Body of pancreas (tissue), 4 donors: Measurements from ENCODE around the gene TMPRSS2. TPM values are rescaled to one million over a fixed set of nuclear protein-coding genes. Genes with fewer than 3 reads are reported as not detected.

Experiments
- ATAC-seq: fragments of 150-250 bp; one replicate; pipeline ENCODE4 v1.9.1; 2016
- DNase-seq, 4 donors: peaks; one replicate each; pipeline ENCODE4 v3.0.0-alpha.2; 2019
- H3K27ac ChIP-seq, 4 donors: fragments of 200-600 bp; sonication (generic); 1 replicate in 3 of 4; 2 replicates in 1 of 4; pipeline versions ENCODE4 v1.5.1 to v1.6.1; 2016 to 2019; ENCODE audit warnings: mild to moderate bottlenecking in 1 of 4, mixed read lengths in 1 of 4, moderate library complexity in 1 of 4
- H3K27me3 ChIP-seq, 2 donors: fragments of 200-600 bp; sonication (generic); one replicate each; pipeline ENCODE4 v1.6.0; 2016; ENCODE audit warnings: mild to moderate bottlenecking in 1 of 2
- H3K36me3 ChIP-seq, 2 donors: fragments of 200-600 bp; sonication (generic); replicated peaks in 1 of 2; 2 replicates each; pipeline ENCODE4 v1.5.1; 2016; ENCODE audit warnings: low read depth in 2 of 2; ENCODE audit not compliant: insufficient read depth in 1 of 2
- H3K4me1 ChIP-seq: fragments of 200-600 bp; sonication (generic); one replicate; pipeline ENCODE4 v1.6.0; 2016
- H3K4me3 ChIP-seq, 2 donors: fragments of 200-600 bp; sonication (generic); 1 replicate in 1 of 2; 2 replicates in 1 of 2; pipeline ENCODE4 v1.5.1; 2016 to 2019
- H3K9me3 ChIP-seq, 3 donors: fragments of 200-600 bp; sonication (generic); 1 replicate in 2 of 3; 2 replicates in 1 of 3; pipeline ENCODE4 v1.5.1; 2016
- CTCF ChIP-seq, 7 experiments: fragments of 450-650 bp in 4 of 7; fragments of 200-600 bp in 3 of 7; sonication (generic) in 3 of 7; IDR thresholded peaks; one replicate each; pipeline ENCODE4 v1.5.1; 2016 to 2019; ENCODE audit warnings: antibody characterized with exemption in 7 of 7
- POLR2A ChIP-seq, 3 donors: fragments of 450-650 bp; IDR thresholded peaks; one replicate each; pipeline ENCODE4 v1.6.1; 2016; ENCODE audit warnings: antibody characterized with exemption in 3 of 3, mild to moderate bottlenecking in 2 of 3
- WGBS, 2 donors: methylation state at CpG; one replicate each; pipeline ENCODE4 v1.1.5; 2017; 5-methylcytosine and 5-hydroxymethylcytosine counted together
- intact Hi-C: fragments of 100-400 bp; cut with DNase I; formaldehyde crosslinking; loops from one replicate; pipeline ENCODE4 v1.15.1; 2023
- total RNA-seq, 2 donors: library from RNA; depleted of rRNA; stranded (reverse); fragments of >200 nt; gene quantifications; one replicate each; pipeline ENCODE4 v1.1.0, GENCODE V29; 2016

Gene TMPRSS2
- total RNA-seq, 2 donors from 2014 or later = 45.7 to 60.3 TPM

DNA sequence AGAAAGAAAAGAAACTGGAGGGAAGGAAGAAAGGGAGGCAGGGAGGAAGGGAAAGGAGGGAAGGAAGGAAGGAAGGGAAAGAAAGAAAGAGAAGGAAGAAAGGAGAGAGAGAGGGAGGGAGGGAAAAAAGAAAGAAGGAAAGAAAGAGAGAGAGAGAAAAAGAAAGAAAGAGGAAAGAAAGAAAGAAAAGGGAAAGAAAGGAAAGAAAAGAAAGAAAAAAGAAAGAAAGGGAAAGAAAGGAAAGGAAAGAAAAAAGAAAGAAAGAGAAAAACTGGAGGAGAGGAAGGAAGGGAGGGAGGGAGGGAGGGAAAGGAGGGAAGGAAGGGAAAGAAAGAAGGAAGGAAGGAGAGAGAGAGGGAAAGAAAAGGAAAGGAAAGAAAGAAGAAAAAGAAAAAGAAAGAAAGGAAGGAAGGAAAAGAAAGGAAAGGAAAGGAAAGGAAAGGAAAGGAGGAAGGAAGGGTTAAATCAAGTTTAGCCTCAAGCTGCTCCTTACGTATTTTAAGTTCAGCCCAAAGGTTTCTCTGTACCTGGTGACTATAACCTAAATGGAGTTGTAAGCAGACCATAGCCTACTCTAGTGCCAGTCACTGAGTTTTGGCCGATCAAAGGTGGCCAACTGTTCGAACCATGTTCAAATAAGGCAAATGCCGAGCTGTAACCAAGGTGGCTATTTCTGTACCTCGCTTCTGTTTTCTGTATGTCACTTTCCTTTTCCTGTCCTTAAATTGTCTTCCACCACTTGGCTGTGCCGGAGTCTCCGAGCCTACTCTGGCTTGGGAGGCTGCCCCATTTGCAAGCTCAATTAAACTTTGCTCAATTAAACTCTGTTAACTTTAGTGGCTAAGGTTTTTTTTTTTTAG, 37.8 kb upstream of the TMPRSS2 start:
- ATAC-seq (no peak), DNase-seq (no peak)
- no peaks in the 10 kb centered on the region for H3K4me1 ChIP-seq
- intact Hi-C loops = no loop called here
- H3K36me3 ChIP-seq = no peaks in the 10 kb centered on the region
- no peak overlapping the region for H3K27ac ChIP-seq
- no peaks in the 10 kb centered on the region for H3K9me3 ChIP-seq
- TF ChIP-seq POLR2A (IDR thresholded peaks at IDR 0.05) = no peak
- H3K4me3 ChIP-seq = no peak overlapping the region
- H3K27me3 ChIP-seq = no peaks in the 10 kb centered on the region
- WGBS, 2 donors = 84 to 91% methylated on average over 7 of the region's 7 CpGs

GRCh38 chr21:41542727-41543126, 34.8 kb upstream of the TMPRSS2 start:
- Histone ChIP-seq H3K27me3 (no peaks in the 10 kb centered on the region), H3K4me3 (no peak overlapping the region), H3K4me1 (no peaks in the 10 kb centered on the region), H3K9me3 (no peaks in the 10 kb centered on the region), H3K27ac (no peak overlapping the region), H3K36me3 (no peaks in the 10 kb centered on the region)
- DNase-seq (no peak), ATAC-seq (no peak)
- 91 to 97% methylated on average over 9 of the region's 9 CpGs for WGBS, 2 donors
- TF ChIP-seq POLR2A (IDR thresholded peaks at IDR 0.05) (no peak), CTCF (IDR thresholded peaks at IDR 0.05) (no peak)
- intact Hi-C loops = no loop called here

DNA sequence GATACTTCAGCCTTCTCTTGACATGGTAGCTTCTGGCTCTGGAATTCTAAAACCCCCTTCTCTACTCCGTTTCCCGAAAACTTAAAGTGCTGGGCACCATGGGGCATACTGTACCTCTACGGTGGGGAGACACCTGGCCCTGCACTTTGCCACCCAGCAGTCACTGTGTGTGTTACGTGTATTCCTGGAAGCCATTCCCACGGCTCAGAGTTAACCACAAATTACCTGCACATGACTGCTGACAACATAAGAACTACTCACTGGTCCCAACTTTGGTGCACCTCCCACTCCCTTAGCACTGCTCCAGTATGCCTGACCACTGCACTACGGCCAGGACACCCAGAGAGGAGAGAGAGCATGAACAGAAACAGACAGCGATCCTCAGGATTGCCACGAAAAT, 29.4 kb upstream of the TMPRSS2 start:
- Histone ChIP-seq H3K27me3 (no peaks in the 10 kb centered on the region), H3K27ac (no peak overlapping the region), H3K4me3 (no peak overlapping the region), H3K36me3 (no peaks in the 10 kb centered on the region), H3K9me3 (no peaks in the 10 kb centered on the region), H3K4me1 (peaks cover 10% of the 10 kb centered on the region)
- no peak for ATAC-seq
- 94 to 100% methylated on average over 5 to 8 of the region's 8 CpGs for WGBS, 2 donors
- DNase-seq = no peak
- intact Hi-C loops = no loop called here
- TF ChIP-seq CTCF (IDR thresholded peaks at IDR 0.05) (no peak), POLR2A (IDR thresholded peaks at IDR 0.05) (no peak)

DNA sequence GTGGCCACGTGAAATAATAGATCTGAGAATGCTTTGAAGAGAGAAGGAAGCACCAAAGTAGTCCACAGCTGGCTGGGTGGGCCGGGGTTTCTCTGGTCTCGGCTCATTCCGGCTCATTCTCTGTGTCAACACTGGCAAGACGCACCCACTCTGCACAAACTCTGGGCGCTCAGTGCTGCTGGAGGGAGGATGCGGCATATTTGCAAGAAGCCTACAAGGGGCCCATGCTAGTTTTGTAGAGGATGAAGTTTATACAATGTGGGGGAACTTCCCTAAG, 28.8 kb upstream of the TMPRSS2 start:
- WGBS, 2 donors = 68 to 80% methylated on average over 7 of the region's 7 CpGs
- TF ChIP-seq POLR2A (IDR thresholded peaks at IDR 0.05) (no peak), CTCF (IDR thresholded peaks at IDR 0.05) (no peak)
- no peak for ATAC-seq
- no peaks in the 10 kb centered on the region for H3K27me3 ChIP-seq
- intact Hi-C loops = no loop called here
- no peak for DNase-seq
- H3K4me1 ChIP-seq = peaks cover 15% of the 10 kb centered on the region
- H3K36me3 ChIP-seq = no peaks in the 10 kb centered on the region
- no peaks in the 10 kb centered on the region for H3K9me3 ChIP-seq
- peak overlapping the region in 1 of 4 donors; percentile 31 for H3K27ac ChIP-seq
- H3K4me3 ChIP-seq = no peak overlapping the region

DNA sequence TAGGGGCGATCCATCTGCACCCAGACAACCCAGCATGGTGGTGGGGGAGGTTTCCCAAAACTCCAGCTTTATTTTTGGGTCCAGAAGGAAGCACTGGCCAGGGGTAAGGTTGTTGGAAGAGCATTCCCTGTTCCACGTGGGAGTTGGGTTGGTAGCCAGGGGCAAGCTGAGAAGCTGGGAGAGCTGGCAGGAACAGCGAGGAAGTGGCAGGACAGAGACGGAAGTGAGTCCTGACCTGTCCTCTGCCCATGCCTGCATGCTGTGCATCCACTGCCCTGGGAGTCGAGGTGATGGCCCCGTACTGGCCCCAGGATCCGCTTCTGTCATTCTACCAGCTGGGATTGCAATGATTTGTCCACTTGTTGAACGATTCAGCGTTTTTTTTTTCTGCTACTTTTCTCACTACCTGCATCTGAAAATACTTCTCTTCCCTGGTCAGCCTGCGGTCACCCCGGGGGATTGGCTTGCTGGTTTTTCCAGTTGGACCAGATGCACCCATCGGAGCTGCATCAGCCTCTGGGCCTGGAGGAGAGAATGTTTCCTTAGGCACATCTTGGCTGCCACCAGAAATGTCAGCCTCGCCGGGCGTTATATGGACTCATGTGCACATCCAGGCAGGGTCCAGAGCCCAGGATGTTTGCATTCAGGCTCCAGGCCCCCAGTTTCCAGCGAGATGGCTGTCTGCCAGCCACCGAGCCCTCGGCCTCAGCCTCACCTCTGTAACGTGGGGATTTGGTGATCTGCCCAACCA, 28.3 kb upstream of the TMPRSS2 start:
- intact Hi-C loops = no loop called here
- 45 to 54% methylated on average over 19 of the region's 19 CpGs for WGBS, 2 donors
- peaks cover 19% of the 10 kb centered on the region for H3K4me1 ChIP-seq
- H3K27me3 ChIP-seq = no peaks in the 10 kb centered on the region
- ATAC-seq (peak; percentile 56), DNase-seq (peak; percentile 37 to 67 (median 54))
- H3K9me3 ChIP-seq = no peaks in the 10 kb centered on the region
- H3K4me3 ChIP-seq = no peak overlapping the region
- TF ChIP-seq CTCF (IDR thresholded peaks at IDR 0.05) (no peak), POLR2A (IDR thresholded peaks at IDR 0.05) (no peak)
- H3K36me3 ChIP-seq = no peaks in the 10 kb centered on the region
- H3K27ac ChIP-seq = peak overlapping the region in 3 of 4 donors; percentile 10 to 40 (median 38)
